Measurements from ENCODE around the gene ACSL4.

The ACSL4 gene

DNA sequence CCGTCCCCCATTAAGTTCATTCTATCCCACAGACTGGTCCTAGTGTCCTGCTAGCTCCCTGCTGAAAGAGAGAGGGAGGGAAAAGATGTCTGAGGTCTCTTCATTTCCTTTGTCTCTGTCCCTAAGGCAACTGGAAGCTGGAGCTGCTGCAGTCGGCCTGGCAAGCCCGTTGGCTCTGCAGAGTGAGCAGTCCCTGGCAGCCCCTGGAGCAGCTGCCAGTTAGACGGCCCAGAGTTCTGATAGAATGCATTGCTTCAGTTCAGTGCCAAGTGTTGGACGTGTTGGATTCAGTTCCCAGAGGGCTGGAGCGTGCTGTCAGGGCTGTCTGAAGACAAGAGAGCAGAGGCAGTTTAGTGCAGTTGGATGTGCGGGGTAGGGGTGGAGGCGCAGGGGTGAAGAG is 109.1 kb downstream of the ACSL4 start:
- Histone ChIP-seq H3K9me3 (ENCODE audit: control insufficient read depth, low read length) (no peaks in the 10 kb centered on the region), H3K27ac (ENCODE audit: insufficient read depth, low read length, poor library complexity, severe bottlenecking) (no peak overlapping the region), H3K4me1 (ENCODE audit: control insufficient read depth, insufficient read depth, low read length, poor library complexity, severe bottlenecking) (no peaks in the 10 kb centered on the region), H3K4me3 (ENCODE audit: insufficient read depth, low read depth, low read length, poor library complexity, severe bottlenecking) (no peak overlapping the region), H3K27me3 (replicated peaks; ENCODE audit: control insufficient read depth, insufficient read depth, low read length, poor library complexity, severe bottlenecking) (no peaks in the 10 kb centered on the region), H3K36me3 (ENCODE audit: control insufficient read depth, insufficient read depth, low read length) (no peaks in the 10 kb centered on the region)
- DNase-seq, result no peak

DNA sequence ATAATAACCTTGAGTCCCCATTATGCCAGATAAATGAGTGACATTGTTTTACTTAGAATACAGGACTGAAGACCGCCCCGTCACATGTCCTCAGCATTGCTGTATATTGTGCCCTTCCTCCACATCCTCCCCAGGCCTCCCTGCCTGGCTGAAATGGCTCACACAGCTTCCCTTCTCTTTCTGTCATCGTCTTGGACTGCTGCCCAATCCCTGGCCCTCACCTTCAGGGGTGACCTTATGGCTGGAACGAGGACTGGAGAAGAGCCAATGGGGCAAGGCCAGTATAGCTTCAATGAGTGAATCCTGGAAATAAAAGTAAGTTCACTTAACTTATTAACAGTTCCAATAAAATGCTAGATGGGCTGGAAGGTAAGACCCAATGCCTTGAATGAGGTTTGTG is 110.8 kb downstream of the ACSL4 start:
- Histone ChIP-seq H3K27me3 (replicated peaks; ENCODE audit: control insufficient read depth, insufficient read depth, low read length, poor library complexity, severe bottlenecking) (no peaks in the 10 kb centered on the region), H3K4me1 (ENCODE audit: control insufficient read depth, insufficient read depth, low read length, poor library complexity, severe bottlenecking) (no peaks in the 10 kb centered on the region), H3K9me3 (ENCODE audit: control insufficient read depth, low read length) (no peaks in the 10 kb centered on the region), H3K36me3 (ENCODE audit: control insufficient read depth, insufficient read depth, low read length) (no peaks in the 10 kb centered on the region), H3K27ac (ENCODE audit: insufficient read depth, low read length, poor library complexity, severe bottlenecking) (no peak overlapping the region), H3K4me3 (ENCODE audit: insufficient read depth, low read depth, low read length, poor library complexity, severe bottlenecking) (no peak overlapping the region)
- no peak for DNase-seq

DNA sequence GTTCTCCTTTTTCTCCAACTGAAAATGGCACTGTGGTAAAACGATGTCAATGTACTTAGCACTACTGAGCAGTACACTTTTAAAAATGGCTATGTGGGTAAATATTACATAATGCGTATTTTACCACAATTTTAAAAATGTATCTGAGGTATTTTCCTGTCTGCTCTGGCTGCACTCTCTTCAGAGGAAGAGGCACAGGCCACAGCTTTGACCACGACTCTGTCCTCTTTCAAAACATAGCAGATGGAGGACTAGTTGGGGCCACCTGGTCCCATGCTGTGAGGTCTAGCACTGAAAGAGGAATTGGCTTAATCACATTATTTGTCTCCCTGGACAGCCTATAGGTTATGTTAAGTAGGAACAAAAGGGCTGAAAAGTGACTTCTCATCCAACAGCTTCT is 113.3 kb downstream of the ACSL4 start:
- H3K4me1 ChIP-seq (ENCODE audit: control insufficient read depth, insufficient read depth, low read length, poor library complexity, severe bottlenecking), result no peaks in the 10 kb centered on the region
- no peak overlapping the region for H3K4me3 ChIP-seq (ENCODE audit: insufficient read depth, low read depth, low read length, poor library complexity, severe bottlenecking)
- no peaks in the 10 kb centered on the region for H3K9me3 ChIP-seq (ENCODE audit: control insufficient read depth, low read length)
- no peaks in the 10 kb centered on the region for H3K36me3 ChIP-seq (ENCODE audit: control insufficient read depth, insufficient read depth, low read length)
- DNase-seq, result no peak
- no peak overlapping the region for H3K27ac ChIP-seq (ENCODE audit: insufficient read depth, low read length, poor library complexity, severe bottlenecking)
- no peaks in the 10 kb centered on the region for H3K27me3 ChIP-seq (replicated peaks; ENCODE audit: control insufficient read depth, insufficient read depth, low read length, poor library complexity, severe bottlenecking)

DNA sequence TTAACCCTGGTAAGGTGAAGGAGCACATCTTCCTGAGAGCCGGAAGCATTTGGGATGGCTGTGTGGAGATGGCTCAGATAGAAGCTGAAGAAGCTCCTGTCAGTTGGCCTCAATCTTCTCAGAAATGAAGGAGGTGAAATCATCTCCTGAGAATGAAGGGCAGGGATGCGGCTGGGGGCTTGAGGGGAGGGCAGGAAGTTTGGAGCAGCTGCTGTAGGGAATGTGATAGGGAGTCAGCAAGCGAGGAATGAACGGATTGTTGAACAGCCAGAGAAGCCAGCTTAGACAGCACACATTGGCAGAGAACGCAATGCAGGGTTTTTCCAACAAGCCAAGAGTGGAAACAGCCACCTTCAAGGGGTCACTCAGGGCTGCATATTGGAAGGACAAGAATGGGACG is 118.1 kb downstream of the ACSL4 start:
- no peak overlapping the region for H3K27ac ChIP-seq (ENCODE audit: insufficient read depth, low read length, poor library complexity, severe bottlenecking)
- H3K36me3 ChIP-seq (ENCODE audit: control insufficient read depth, insufficient read depth, low read length), result no peaks in the 10 kb centered on the region
- H3K4me1 ChIP-seq (ENCODE audit: control insufficient read depth, insufficient read depth, low read length, poor library complexity, severe bottlenecking), result no peaks in the 10 kb centered on the region
- H3K27me3 ChIP-seq (replicated peaks; ENCODE audit: control insufficient read depth, insufficient read depth, low read length, poor library complexity, severe bottlenecking), result no peaks in the 10 kb centered on the region
- H3K4me3 ChIP-seq (ENCODE audit: insufficient read depth, low read depth, low read length, poor library complexity, severe bottlenecking), result no peak overlapping the region
- no peaks in the 10 kb centered on the region for H3K9me3 ChIP-seq (ENCODE audit: control insufficient read depth, low read length)
- DNase-seq, result no peak

DNA sequence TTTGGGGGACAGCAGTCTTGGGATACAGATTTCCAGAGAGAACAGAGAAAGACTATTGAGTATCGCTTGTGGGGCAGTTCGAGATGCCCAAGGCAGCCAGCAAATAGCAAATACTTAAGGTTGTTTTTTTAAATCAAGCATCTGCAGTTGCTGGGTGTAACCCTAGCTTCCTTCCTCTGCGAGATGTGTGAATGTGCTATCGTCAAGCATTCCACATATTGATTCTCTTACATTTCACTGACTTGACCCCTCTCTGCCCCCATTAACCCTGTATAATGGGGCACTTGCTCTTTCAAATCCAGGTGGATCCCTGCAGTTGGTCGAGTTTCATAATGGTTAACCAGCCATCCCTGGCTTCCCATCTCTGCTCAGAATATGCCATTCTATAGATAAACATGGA is 131.6 kb downstream of the ACSL4 start:
- Histone ChIP-seq H3K4me3 (ENCODE audit: insufficient read depth, low read depth, low read length, poor library complexity, severe bottlenecking) (no peak overlapping the region), H3K36me3 (ENCODE audit: control insufficient read depth, insufficient read depth, low read length) (no peaks in the 10 kb centered on the region), H3K27me3 (replicated peaks; ENCODE audit: control insufficient read depth, insufficient read depth, low read length, poor library complexity, severe bottlenecking) (peaks cover 3% of the 10 kb centered on the region), H3K9me3 (ENCODE audit: control insufficient read depth, low read length) (no peaks in the 10 kb centered on the region), H3K4me1 (ENCODE audit: control insufficient read depth, insufficient read depth, low read length, poor library complexity, severe bottlenecking) (no peaks in the 10 kb centered on the region), H3K27ac (ENCODE audit: insufficient read depth, low read length, poor library complexity, severe bottlenecking) (no peak overlapping the region)
- no peak for DNase-seq

DNA sequence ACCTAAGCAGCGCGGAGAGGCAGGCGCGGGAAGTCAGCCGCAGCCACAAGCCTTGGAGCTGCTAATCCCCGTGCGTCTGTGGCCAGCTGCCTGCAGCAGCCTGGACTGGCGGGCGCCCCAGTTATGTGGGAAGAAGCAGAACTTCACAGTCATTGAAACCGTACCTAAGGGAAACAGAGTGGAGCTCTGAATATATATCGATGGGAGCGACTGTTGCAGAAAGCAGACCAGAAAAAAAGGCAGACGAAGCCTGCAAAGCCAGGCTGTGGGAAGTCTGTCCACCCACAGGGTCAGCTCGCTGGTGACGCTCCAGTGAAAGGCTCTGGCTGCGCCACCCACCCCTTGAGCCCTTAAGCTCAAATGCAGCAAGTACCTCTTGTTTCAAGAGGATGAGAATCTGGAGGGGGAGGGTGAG is 132.8 kb downstream of the ACSL4 start:
- no peaks in the 10 kb centered on the region for H3K4me1 ChIP-seq (ENCODE audit: control insufficient read depth, insufficient read depth, low read length, poor library complexity, severe bottlenecking)
- H3K9me3 ChIP-seq (ENCODE audit: control insufficient read depth, low read length), result no peaks in the 10 kb centered on the region
- H3K27ac ChIP-seq (ENCODE audit: insufficient read depth, low read length, poor library complexity, severe bottlenecking), result no peak overlapping the region
- no peak overlapping the region for H3K4me3 ChIP-seq (ENCODE audit: insufficient read depth, low read depth, low read length, poor library complexity, severe bottlenecking)
- H3K27me3 ChIP-seq (replicated peaks; ENCODE audit: control insufficient read depth, insufficient read depth, low read length, poor library complexity, severe bottlenecking), result peaks cover 3% of the 10 kb centered on the region
- DNase-seq, result no peak
- no peaks in the 10 kb centered on the region for H3K36me3 ChIP-seq (ENCODE audit: control insufficient read depth, insufficient read depth, low read length)

DNA sequence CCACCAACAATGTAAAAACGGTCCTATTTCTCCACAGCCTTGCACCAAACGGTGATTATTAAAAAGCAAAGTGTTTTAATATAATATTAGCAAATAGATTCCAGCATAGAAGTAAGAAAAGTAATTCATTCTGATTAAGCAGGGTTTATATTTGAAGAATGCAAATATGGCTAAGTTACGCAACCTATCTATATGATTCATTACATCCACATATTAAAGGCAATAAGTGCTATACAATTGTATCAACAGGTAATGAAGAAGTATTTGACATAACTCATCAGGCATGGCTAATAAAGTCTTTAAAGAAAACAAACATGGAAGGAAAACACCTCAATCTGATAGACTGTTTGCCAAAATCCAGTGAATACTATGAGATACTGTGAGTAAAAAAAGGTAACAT is 137.0 kb downstream of the ACSL4 start:
- H3K27ac ChIP-seq (ENCODE audit: insufficient read depth, low read length, poor library complexity, severe bottlenecking), result no peak overlapping the region
- no peak for DNase-seq
- H3K4me3 ChIP-seq (ENCODE audit: insufficient read depth, low read depth, low read length, poor library complexity, severe bottlenecking), result no peak overlapping the region
- H3K9me3 ChIP-seq (ENCODE audit: control insufficient read depth, low read length), result no peaks in the 10 kb centered on the region
- H3K4me1 ChIP-seq (ENCODE audit: control insufficient read depth, insufficient read depth, low read length, poor library complexity, severe bottlenecking), result no peaks in the 10 kb centered on the region
- no peaks in the 10 kb centered on the region for H3K36me3 ChIP-seq (ENCODE audit: control insufficient read depth, insufficient read depth, low read length)
- no peaks in the 10 kb centered on the region for H3K27me3 ChIP-seq (replicated peaks; ENCODE audit: control insufficient read depth, insufficient read depth, low read length, poor library complexity, severe bottlenecking)
